SU-DHL-6 (cell line): Measurements from ENCODE around the gene WWOX.

Experiments used
- H2AFZ ChIP-seq: fragments of 200-600 bp; sonication (generic); 2 replicates; pipeline ENCODE4 v1.6.1; 2014; ENCODE audit warnings: low read depth, mild to moderate bottlenecking, moderate library complexity, mixed read lengths, antibody characterized with exemption, low read length; ENCODE audit not compliant: severe bottlenecking
- H3F3A ChIP-seq: fragments of 200-600 bp; shearing (Covaris generic); 2 replicates; pipeline ENCODE4 v1.6.0; 2016; ENCODE audit warnings: antibody characterized with exemption, mild to moderate bottlenecking; ENCODE audit not compliant: insufficient read depth
- H3K27ac ChIP-seq: fragments of 200-600 bp; sonication (generic); 2 replicates; pipeline ENCODE4 v1.5.1; 2016; ENCODE audit warnings: low read depth, mild to moderate bottlenecking, low read length, moderate library complexity, mixed read lengths
- H3K27me3 ChIP-seq: fragments of 200-600 bp; sonication (generic), shearing (Covaris generic); 2 replicates; pipeline ENCODE4 v1.6.0; 2014; ENCODE audit warnings: mild to moderate bottlenecking, low read length
- H3K36me3 ChIP-seq: fragments of 200-600 bp; sonication (generic); 2 replicates; pipeline ENCODE4 v1.6.1; 2014; ENCODE audit warnings: mild to moderate bottlenecking, low read length, mixed read lengths
- H3K4me2 ChIP-seq: fragments of 300-600, 200-600 bp; shearing (Covaris generic), sonication (generic); 2 replicates; pipeline ENCODE4 v1.6.0; 2014; ENCODE audit warnings: low read length, low read depth, mild to moderate bottlenecking; ENCODE audit not compliant: poor library complexity, severe bottlenecking
- H3K4me3 ChIP-seq: fragments of 200-600 bp; sonication (generic); 2 replicates; pipeline ENCODE4 v1.5.1; 2014; ENCODE audit warnings: antibody characterized with exemption, low read length, mild to moderate bottlenecking, mixed read lengths; ENCODE audit not compliant: insufficient read depth, poor library complexity, severe bottlenecking
- H3K79me2 ChIP-seq: fragments of 200-600 bp; sonication (generic); 2 replicates; pipeline ENCODE4 v1.6.1; 2014; ENCODE audit warnings: mild to moderate bottlenecking, low read length, moderate library complexity; ENCODE audit not compliant: insufficient read depth
- H3K9ac ChIP-seq: fragments of 200-600 bp; sonication (generic); 2 replicates; pipeline ENCODE4 v1.7.0; 2014; ENCODE audit warnings: mild to moderate bottlenecking, low read length
- H3K9me2 ChIP-seq: fragments of 200-600 bp; sonication (generic); replicated peaks from 2 replicates; pipeline ENCODE4 v1.6.1; 2014; ENCODE audit warnings: low read length; ENCODE audit not compliant: insufficient read depth
- H3K9me3 ChIP-seq: fragments of 200-600 bp; sonication (generic); 2 replicates; pipeline ENCODE4 v1.6.1; 2014; ENCODE audit warnings: low read length, mixed read lengths; ENCODE audit not compliant: insufficient read depth
- H4K20me1 ChIP-seq: fragments of 200-600 bp; sonication (generic); 2 replicates; pipeline ENCODE4 v1.6.1; 2014; ENCODE audit warnings: low read depth, mild to moderate bottlenecking, antibody characterized with exemption, low read length, moderate library complexity, mixed read lengths
- EZH2phosphoT487 ChIP-seq: fragments of 200-600 bp; sonication (generic), shearing (Covaris generic); conservative IDR thresholded peaks from 2 replicates; pipeline ENCODE4 v1.6.1; 2018; ENCODE audit warnings: mild to moderate bottlenecking, antibody characterized with exemption, low read length, moderate library complexity, mixed read lengths
- TF ChIP-seq, protein P1 (sequence below): fragments of 200-600 bp; sonication (generic); IDR thresholded peaks from one replicate; pipeline ENCODE4 v1.5.1; 2017; ENCODE audit warnings: antibody characterized with exemption, mild to moderate bottlenecking, low read length, moderate library complexity; ENCODE audit not compliant: insufficient read depth, poor library complexity, severe bottlenecking

Gene WWOX

DNA sequence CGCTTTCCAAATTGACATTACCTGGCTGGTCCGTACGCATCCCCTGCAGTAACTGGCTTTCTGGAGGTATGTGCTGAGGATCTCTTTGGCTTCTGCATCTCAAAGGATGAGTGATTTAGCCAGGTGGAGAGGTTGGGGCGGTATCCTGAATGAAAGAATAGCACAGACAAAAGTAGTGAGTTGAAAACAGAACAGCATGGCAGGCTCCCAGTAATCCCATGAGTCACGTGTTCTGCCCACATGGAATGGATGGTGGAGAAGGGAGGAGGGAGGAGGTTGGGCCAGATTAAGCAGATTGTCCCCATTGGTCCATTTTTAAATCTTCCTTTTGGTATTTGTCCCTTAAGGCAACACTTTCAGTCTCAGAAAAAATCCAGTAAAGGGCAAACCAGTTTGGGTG, 176.0 kb downstream of the WWOX start:
- H3K27me3 ChIP-seq = no peaks in the 10 kb centered on the region
- H3K9me2 ChIP-seq = no peaks in the 10 kb centered on the region
- no peaks in the 10 kb centered on the region for H3K79me2 ChIP-seq
- H3F3A ChIP-seq = no peaks in the 10 kb centered on the region
- no peak for TF ChIP-seq EZH2phosphoT487
- TF ChIP-seq, protein P1, sequence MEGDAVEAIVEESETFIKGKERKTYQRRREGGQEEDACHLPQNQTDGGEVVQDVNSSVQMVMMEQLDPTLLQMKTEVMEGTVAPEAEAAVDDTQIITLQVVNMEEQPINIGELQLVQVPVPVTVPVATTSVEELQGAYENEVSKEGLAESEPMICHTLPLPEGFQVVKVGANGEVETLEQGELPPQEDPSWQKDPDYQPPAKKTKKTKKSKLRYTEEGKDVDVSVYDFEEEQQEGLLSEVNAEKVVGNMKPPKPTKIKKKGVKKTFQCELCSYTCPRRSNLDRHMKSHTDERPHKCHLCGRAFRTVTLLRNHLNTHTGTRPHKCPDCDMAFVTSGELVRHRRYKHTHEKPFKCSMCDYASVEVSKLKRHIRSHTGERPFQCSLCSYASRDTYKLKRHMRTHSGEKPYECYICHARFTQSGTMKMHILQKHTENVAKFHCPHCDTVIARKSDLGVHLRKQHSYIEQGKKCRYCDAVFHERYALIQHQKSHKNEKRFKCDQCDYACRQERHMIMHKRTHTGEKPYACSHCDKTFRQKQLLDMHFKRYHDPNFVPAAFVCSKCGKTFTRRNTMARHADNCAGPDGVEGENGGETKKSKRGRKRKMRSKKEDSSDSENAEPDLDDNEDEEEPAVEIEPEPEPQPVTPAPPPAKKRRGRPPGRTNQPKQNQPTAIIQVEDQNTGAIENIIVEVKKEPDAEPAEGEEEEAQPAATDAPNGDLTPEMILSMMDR = no peak
- H3K9me3 ChIP-seq = no peaks in the 10 kb centered on the region
- no peak overlapping the region for H3K9ac ChIP-seq
- H3K27ac ChIP-seq = no peak overlapping the region
- H3K36me3 ChIP-seq = no peaks in the 10 kb centered on the region
- no peak overlapping the region for H3K4me2 ChIP-seq
- no peak overlapping the region for H2AFZ ChIP-seq
- H4K20me1 ChIP-seq = no peaks in the 10 kb centered on the region
- no peak overlapping the region for H3K4me3 ChIP-seq

DNA sequence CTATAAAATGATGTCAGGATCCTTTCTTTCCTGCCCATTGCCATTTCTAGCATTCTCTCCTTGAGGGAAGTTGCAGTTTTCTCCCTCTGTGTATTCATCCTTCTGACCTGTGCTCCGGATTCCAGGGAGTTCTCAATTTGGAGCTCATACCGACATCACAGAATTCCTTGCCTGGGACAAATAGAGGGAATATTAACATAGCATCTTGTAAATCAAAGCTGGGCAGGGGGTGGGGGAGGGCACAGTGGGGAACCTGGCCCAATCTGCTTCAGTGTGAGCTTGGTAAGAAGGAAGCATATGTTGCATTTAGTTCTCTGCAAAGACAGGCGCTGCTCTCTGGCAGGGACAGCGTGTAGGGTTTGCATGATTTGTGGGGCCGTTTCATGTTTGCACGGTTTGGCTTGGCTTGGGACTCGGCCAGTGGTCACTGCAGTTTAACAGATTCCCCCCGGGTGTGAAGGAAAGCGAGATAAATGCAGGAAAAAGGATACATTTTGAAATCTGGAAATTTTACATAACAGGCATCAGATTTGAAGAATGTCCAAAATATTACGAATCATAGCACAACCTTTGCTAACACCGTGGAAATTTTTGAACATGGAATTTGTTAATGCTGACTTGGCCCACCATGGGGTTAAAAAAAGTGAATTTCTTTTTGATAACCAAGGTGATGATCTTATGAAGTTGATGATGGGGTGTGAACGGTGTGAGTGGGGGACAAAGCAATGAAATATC, 178.0 kb downstream of the WWOX start:
- no peaks in the 10 kb centered on the region for H4K20me1 ChIP-seq
- H3K9ac ChIP-seq = no peak overlapping the region
- H3K4me3 ChIP-seq = no peak overlapping the region
- H3K27me3 ChIP-seq = no peaks in the 10 kb centered on the region
- H3K4me2 ChIP-seq = no peak overlapping the region
- H3K79me2 ChIP-seq = no peaks in the 10 kb centered on the region
- H3K36me3 ChIP-seq = no peaks in the 10 kb centered on the region
- H3F3A ChIP-seq = no peaks in the 10 kb centered on the region
- TF ChIP-seq, protein P1 = no peak
- TF ChIP-seq EZH2phosphoT487 = no peak
- no peak overlapping the region for H3K27ac ChIP-seq
- no peak overlapping the region for H2AFZ ChIP-seq
- H3K9me3 ChIP-seq = no peaks in the 10 kb centered on the region
- H3K9me2 ChIP-seq = no peaks in the 10 kb centered on the region

DNA sequence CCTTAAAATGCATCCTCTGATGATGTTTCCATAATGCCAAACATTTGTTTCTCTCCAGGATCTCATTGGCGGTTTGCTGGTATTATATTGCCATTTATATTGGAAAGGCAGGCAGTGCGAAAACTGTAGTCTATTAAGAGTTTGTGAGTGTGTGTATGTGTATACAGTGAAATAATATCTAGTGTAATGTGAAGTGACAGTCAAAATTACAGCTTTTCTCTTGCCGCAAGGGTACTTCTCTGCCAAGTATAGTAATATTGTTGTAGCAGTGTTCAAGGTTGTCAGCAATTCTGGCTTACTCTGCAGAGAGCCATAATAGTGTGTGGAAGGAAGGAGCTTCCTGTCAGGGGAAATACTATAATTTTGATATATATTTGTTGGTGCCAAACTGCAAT, 178.6 kb downstream of the WWOX start:
- Histone ChIP-seq H3K36me3 (no peaks in the 10 kb centered on the region), H3K9me2 (no peaks in the 10 kb centered on the region), H3K9ac (no peak overlapping the region), H4K20me1 (no peaks in the 10 kb centered on the region), H3F3A (no peaks in the 10 kb centered on the region), H3K79me2 (no peaks in the 10 kb centered on the region), H3K9me3 (no peaks in the 10 kb centered on the region), H3K4me2 (no peak overlapping the region), H3K4me3 (no peak overlapping the region), H2AFZ (no peak overlapping the region), H3K27ac (no peak overlapping the region), H3K27me3 (no peaks in the 10 kb centered on the region)
- TF ChIP-seq, protein P1 = no peak
- TF ChIP-seq EZH2phosphoT487 = no peak
